GM19328 (cell line): ENCODE results near the gene ITPR1.
"Not testable (repeated sequence)": the region's sequence is repeated elsewhere in the genome, so short reads cannot be mapped to it uniquely, and the experiment has no call there.

Experiments
- ATAC-seq: cut with Tn5 transposase; IDR thresholded peaks from one replicate; pipeline ENCODE4 v1.9.1; 2021; ENCODE audit warnings: mild to moderate bottlenecking, moderate library complexity; ENCODE audit not compliant: unreplicated experiment

ITPR1 gene

GRCh38 chr3:4751502-4752101, 258.5 kb downstream of the ITPR1 start:
- ATAC-seq: no peak

- ATAC-seq: no peak
Observed at GRCh38 chr3:4752201-4753072, 259.3 kb downstream of the ITPR1 start.

- no peak for ATAC-seq
Observed at GRCh38 chr3:4753073-4753691, 260.0 kb downstream of the ITPR1 start.

GRCh38 chr3:4754180-4755086, 261.3 kb downstream of the ITPR1 start:
- peak; percentile 68 for ATAC-seq

- no peak for ATAC-seq
Observed at GRCh38 chr3:4755566-4755965, 262.4 kb downstream of the ITPR1 start.

GRCh38 chr3:4756057-4756775, 263.1 kb downstream of the ITPR1 start:
- ATAC-seq: no peak

- ATAC-seq: no peak
Observed at GRCh38 chr3:4756855-4757574, 263.9 kb downstream of the ITPR1 start.

- ATAC-seq: no peak
Observed at GRCh38 chr3:4757575-4758248, 264.6 kb downstream of the ITPR1 start.

- ATAC-seq: no peak
Observed at GRCh38 chr3:4758249-4758860, 265.2 kb downstream of the ITPR1 start.

GRCh38 chr3:4758957-4759656, 266.0 kb downstream of the ITPR1 start:
- ATAC-seq: no peak

- no peak for ATAC-seq
Observed at GRCh38 chr3:4759689-4760312, 266.7 kb downstream of the ITPR1 start.

- no peak for ATAC-seq
Observed at GRCh38 chr3:4761759-4762158, 268.6 kb downstream of the ITPR1 start.

GRCh38 chr3:4762481-4763230, 269.5 kb downstream of the ITPR1 start:
- not testable (repeated sequence) for ATAC-seq

GRCh38 chr3:4763604-4764247, 270.6 kb downstream of the ITPR1 start:
- no peak for ATAC-seq

- no peak for ATAC-seq
Observed at GRCh38 chr3:4765212-4765611, 272.1 kb downstream of the ITPR1 start.

- no peak for ATAC-seq
Observed at GRCh38 chr3:4766263-4766662, 273.1 kb downstream of the ITPR1 start.
